Left ventricle myocardium inferior (tissue), 1 donor: ENCODE results near the gene HSPA4. TPM values are rescaled to one million over a fixed set of nuclear protein-coding genes. Genes with fewer than 3 reads are reported as not detected.

Experiments
- DNase-seq: peaks from one replicate; pipeline ENCODE4 v3.0.0-alpha.2; 2020
- H3K27ac ChIP-seq: fragments of 200-600 bp; replicated peaks from 2 replicates; pipeline ENCODE4 v1.8.0; 2021
- H3K27me3 ChIP-seq: fragments of 200-600 bp; 2 replicates; pipeline ENCODE4 v1.8.0; 2021; ENCODE audit warnings: low read depth
- H3K36me3 ChIP-seq: fragments of 200-600 bp; 2 replicates; pipeline ENCODE4 v1.8.0; 2021
- H3K4me1 ChIP-seq: fragments of 200-600 bp; 2 replicates; pipeline ENCODE4 v1.8.0; 2021
- H3K4me3 ChIP-seq: fragments of 200-600 bp; 2 replicates; pipeline ENCODE4 v1.8.0; 2021; ENCODE audit warnings: mild to moderate bottlenecking, moderate library complexity
- H3K9me3 ChIP-seq: fragments of 200-600 bp; replicated peaks from 2 replicates; pipeline ENCODE4 v1.8.0; 2021
- CTCF ChIP-seq: fragments of 200-600 bp; IDR thresholded peaks from 2 replicates; pipeline ENCODE4 v1.8.0; 2021; ENCODE audit warnings: antibody characterized with exemption, mild to moderate bottlenecking, borderline replicate concordance
- intact Hi-C: fragments of 100-400 bp; cut with micrococcal nuclease; formaldehyde crosslinking; loops from one replicate; pipeline ENCODE4 v1.11.0; 2022
- total RNA-seq: library from RNA; stranded (reverse); fragmentation: NEBNext Ultra II Directional; extraction: Animal tissue kit (Norgen Biotek cat#: 25700); gene quantifications from one replicate; pipeline ENCODE4 v1.2.1, GENCODE V29; 2021
- donor health status: DM: no; HTN: yes; CAD: no; lungs with severe emphysema.

The HSPA4 gene
- total RNA-seq, 1 donor from 2014 or later = 80.2 TPM

GRCh38 chr5:133121080-133121479, 69.3 kb downstream of the HSPA4 start:
- intact Hi-C loops = no loop called here
- H3K4me3 ChIP-seq = no peak overlapping the region
- no peak overlapping the region for H3K27ac ChIP-seq
- H3K4me1 ChIP-seq = no peaks in the 10 kb centered on the region
- no peak for TF ChIP-seq CTCF
- DNase-seq = no peak
- no peaks in the 10 kb centered on the region for H3K36me3 ChIP-seq
- H3K27me3 ChIP-seq = no peaks in the 10 kb centered on the region
- no peaks in the 10 kb centered on the region for H3K9me3 ChIP-seq

- no peak for TF ChIP-seq CTCF
- no peak for DNase-seq
- intact Hi-C loops = no loop called here
- Histone ChIP-seq H3K27ac (no peak overlapping the region), H3K27me3 (peaks cover 5% of the 10 kb centered on the region), H3K36me3 (no peaks in the 10 kb centered on the region), H3K4me3 (no peak overlapping the region), H3K9me3 (no peaks in the 10 kb centered on the region), H3K4me1 (no peaks in the 10 kb centered on the region)
Observed at GRCh38 chr5:133121611-133122150, 69.9 kb downstream of the HSPA4 start.

GRCh38 chr5:133122711-133123110, 70.9 kb downstream of the HSPA4 start:
- intact Hi-C loops = no loop called here
- Histone ChIP-seq H3K27me3 (peaks cover 14% of the 10 kb centered on the region), H3K27ac (no peak overlapping the region), H3K9me3 (no peaks in the 10 kb centered on the region), H3K4me1 (no peaks in the 10 kb centered on the region), H3K4me3 (no peak overlapping the region), H3K36me3 (no peaks in the 10 kb centered on the region)
- no peak for DNase-seq
- TF ChIP-seq CTCF = no peak

GRCh38 chr5:133123297-133123696, 71.5 kb downstream of the HSPA4 start:
- Histone ChIP-seq H3K27me3 (peaks cover 14% of the 10 kb centered on the region), H3K36me3 (no peaks in the 10 kb centered on the region), H3K4me1 (no peaks in the 10 kb centered on the region), H3K9me3 (no peaks in the 10 kb centered on the region), H3K27ac (no peak overlapping the region), H3K4me3 (no peak overlapping the region)
- no peak for TF ChIP-seq CTCF
- DNase-seq = no peak
- intact Hi-C loops = no loop called here

GRCh38 chr5:133124891-133125290, 73.1 kb downstream of the HSPA4 start:
- Histone ChIP-seq H3K36me3 (no peaks in the 10 kb centered on the region), H3K27ac (no peak overlapping the region), H3K4me1 (no peaks in the 10 kb centered on the region), H3K4me3 (no peak overlapping the region), H3K9me3 (no peaks in the 10 kb centered on the region), H3K27me3 (peaks cover 14% of the 10 kb centered on the region)
- DNase-seq = no peak
- intact Hi-C loops = no loop called here
- no peak for TF ChIP-seq CTCF
